Psoas muscle (tissue), 8 donors: ENCODE results near the gene NFASC. TPM values are rescaled to one million over a fixed set of nuclear protein-coding genes. Genes with fewer than 3 reads are reported as not detected.

Experiments used
- ATAC-seq, 4 donors: fragments of 200-7000 bp; cut with Tn5 transposase; one replicate each; pipeline ENCODE4 v1.9.1; 2020; ENCODE audit warnings: moderate library complexity in 3 of 4, mild to moderate bottlenecking in 2 of 4
- DNase-seq, 2 donors: peaks; one replicate each; pipeline ENCODE4 v3.0.0-alpha.2; 2020
- H3K27ac ChIP-seq: fragments of 200-600 bp; one replicate; pipeline ENCODE4 v1.8.0; 2022
- H3K27me3 ChIP-seq, 3 donors: fragments of 200-600 bp in 1 of 3; one replicate each; pipeline versions ENCODE4 v1.6.1 to v1.8.0; 2013 to 2022; ENCODE audit warnings: low read length in 2 of 3, mild to moderate bottlenecking in 2 of 3, moderate library complexity in 1 of 3; ENCODE audit not compliant: insufficient read depth in 3 of 3
- H3K36me3 ChIP-seq, 2 donors: fragments of 200-600 bp in 1 of 2; one replicate each; pipeline versions ENCODE4 v1.6.1 to v1.8.0; 2013 to 2022; ENCODE audit warnings: low read depth in 1 of 2, mild to moderate bottlenecking in 1 of 2, moderate library complexity in 1 of 2; ENCODE audit not compliant: insufficient read depth in 1 of 2
- H3K4me1 ChIP-seq: fragments of 200-600 bp; one replicate; pipeline ENCODE4 v1.8.0; 2022
- H3K4me3 ChIP-seq: fragments of 200-600 bp; one replicate; pipeline ENCODE4 v1.8.0; 2022; ENCODE audit warnings: mild to moderate bottlenecking
- H3K9me3 ChIP-seq: fragments of 200-600 bp; one replicate; pipeline ENCODE4 v1.8.0; 2022
- WGBS, 3 donors: extraction: QIAGEN DNeasy Blood & Tissue Kit; methylation state at CpG; one replicate each; pipeline versions ENCODE4 v1.1.6 to v1.1.7; 2013; 5-methylcytosine and 5-hydroxymethylcytosine counted together
- intact Hi-C, 2 donors: fragments of 100-400 bp; cut with DNase I; formaldehyde crosslinking; loops; one replicate each; pipeline versions ENCODE4 v1.11.0 to v1.14.2; 2022
- polyA plus RNA-seq, 3 donors: library from polyadenylated mRNA; stranded (reverse); fragments of 200-250 nt; gene quantifications; one replicate each; pipeline ENCODE4 v1.2.3, GENCODE V29; 2013
- total RNA-seq, 4 donors: library from RNA; stranded (reverse); fragmentation: NEBNext Ultra II Directional in 2 of 4; extraction: Animal tissue kit (Norgen Biotek cat#: 25700) in 2 of 4; gene quantifications; one replicate each; pipeline versions ENCODE4 v1.2.1 to v1.2.4, GENCODE V29; 2021 to 2023
- TF ChIP-seq, protein P1 (sequence below): fragments of 200-600 bp; IDR thresholded peaks from one replicate; pipeline ENCODE4 v1.8.0; 2022; ENCODE audit warnings: antibody characterized with exemption
- donor health status: healthy with polysubstance abuse.
- donor health status: DM: no; HTN: no; CAD: no; lungs with moderate emphysema.
- donor health status: Bipolar disorder and iron deficiency.
- donor health status: healthy.
- donor health status: DM: yes; HTN: yes; CAD: no.
- donor health status: DM: no; HTN: no; CAD: no.
- donor health status: DM: no; HTN: no; CAD: no.
- donor health status: DM: yes; HTN: yes; CAD: no.

Gene NFASC
- total and polyA plus RNA-seq, 7 donors, result 0.46 to 7.5 (median 0.90) TPM

- intact Hi-C loops, result no loop called here
- no peak for ATAC-seq
- TF ChIP-seq, protein P1, sequence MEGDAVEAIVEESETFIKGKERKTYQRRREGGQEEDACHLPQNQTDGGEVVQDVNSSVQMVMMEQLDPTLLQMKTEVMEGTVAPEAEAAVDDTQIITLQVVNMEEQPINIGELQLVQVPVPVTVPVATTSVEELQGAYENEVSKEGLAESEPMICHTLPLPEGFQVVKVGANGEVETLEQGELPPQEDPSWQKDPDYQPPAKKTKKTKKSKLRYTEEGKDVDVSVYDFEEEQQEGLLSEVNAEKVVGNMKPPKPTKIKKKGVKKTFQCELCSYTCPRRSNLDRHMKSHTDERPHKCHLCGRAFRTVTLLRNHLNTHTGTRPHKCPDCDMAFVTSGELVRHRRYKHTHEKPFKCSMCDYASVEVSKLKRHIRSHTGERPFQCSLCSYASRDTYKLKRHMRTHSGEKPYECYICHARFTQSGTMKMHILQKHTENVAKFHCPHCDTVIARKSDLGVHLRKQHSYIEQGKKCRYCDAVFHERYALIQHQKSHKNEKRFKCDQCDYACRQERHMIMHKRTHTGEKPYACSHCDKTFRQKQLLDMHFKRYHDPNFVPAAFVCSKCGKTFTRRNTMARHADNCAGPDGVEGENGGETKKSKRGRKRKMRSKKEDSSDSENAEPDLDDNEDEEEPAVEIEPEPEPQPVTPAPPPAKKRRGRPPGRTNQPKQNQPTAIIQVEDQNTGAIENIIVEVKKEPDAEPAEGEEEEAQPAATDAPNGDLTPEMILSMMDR, result no peak
- WGBS, 3 donors, result 53 to 58% (median 53%) methylated on average over 6 of the region's 6 CpGs
- no peaks in the 10 kb centered on the region for H3K36me3 ChIP-seq
- no peak overlapping the region for H3K27ac ChIP-seq
- no peaks in the 10 kb centered on the region for H3K9me3 ChIP-seq
- H3K27me3 ChIP-seq, result peaks cover 0 to 6% (median 2%) of the 10 kb centered on the region in 3 donors
- no peak for DNase-seq
- H3K4me1 ChIP-seq, result no peaks in the 10 kb centered on the region
- H3K4me3 ChIP-seq, result no peak overlapping the region
These were observed 96.8 kb downstream of the NFASC start for GRCh38 chr1:204967451-204967850.

GRCh38 chr1:204968135-204968534 is 97.5 kb downstream of the NFASC start:
- Histone ChIP-seq H3K4me3 (no peak overlapping the region), H3K36me3 (no peaks in the 10 kb centered on the region), H3K27ac (no peak overlapping the region), H3K27me3 (peaks cover 0 to 6% (median 2%) of the 10 kb centered on the region in 3 donors), H3K9me3 (no peaks in the 10 kb centered on the region), H3K4me1 (no peaks in the 10 kb centered on the region)
- intact Hi-C loops, result no loop called here
- DNase-seq (no peak), ATAC-seq (no peak)
- TF ChIP-seq, protein P1, result no peak
- 82 to 90% (median 87%) methylated on average over 10 of the region's 10 CpGs for WGBS, 3 donors

DNA sequence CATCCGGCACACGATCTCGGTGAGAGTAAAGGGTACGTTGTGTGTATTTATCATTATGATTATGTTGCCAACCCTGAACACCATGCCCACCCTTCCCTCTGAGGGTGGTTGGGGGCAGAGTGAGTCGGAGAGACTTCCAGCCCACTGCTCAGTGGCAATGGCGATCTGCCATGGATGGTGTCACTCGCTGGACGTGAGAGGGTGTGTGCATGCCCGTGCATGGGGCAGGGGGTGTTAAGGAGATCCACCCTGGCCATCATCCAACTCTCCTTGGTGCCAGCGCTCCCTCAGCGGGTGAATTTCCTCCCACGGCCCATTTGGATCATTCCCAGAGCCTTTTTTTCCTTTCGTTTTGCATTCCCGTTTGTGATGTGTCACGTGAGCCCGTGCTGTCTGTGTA is 98.3 kb downstream of the NFASC start:
- WGBS, 3 donors, result 44 to 56% (median 49%) methylated on average over 16 of the region's 16 CpGs

DNA sequence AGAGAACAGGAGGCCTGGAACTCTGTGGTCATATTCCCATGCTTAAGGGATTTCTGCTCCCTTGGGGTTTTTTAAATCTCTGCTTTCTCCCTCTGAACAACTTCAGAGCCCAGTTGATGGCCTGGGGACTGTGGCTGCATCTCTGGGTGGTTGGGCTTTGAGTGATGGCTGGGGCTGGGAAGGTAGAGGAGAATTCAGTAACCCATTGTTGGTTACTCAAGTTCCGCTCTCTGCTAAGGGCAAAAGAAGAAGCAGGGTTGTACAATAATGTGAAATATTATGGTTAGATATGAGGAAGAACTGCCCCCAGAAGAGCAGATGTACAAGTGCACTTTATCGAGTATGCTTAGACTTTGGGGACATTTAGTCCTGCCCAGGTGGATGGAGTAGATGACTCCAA is 100.3 kb downstream of the NFASC start:
- Histone ChIP-seq H3K27me3 (peaks cover 0 to 14% (median 2%) of the 10 kb centered on the region in 3 donors), H3K9me3 (no peaks in the 10 kb centered on the region), H3K27ac (no peak overlapping the region), H3K36me3 (no peaks in the 10 kb centered on the region), H3K4me3 (no peak overlapping the region), H3K4me1 (no peaks in the 10 kb centered on the region)
- ATAC-seq, result no peak
- intact Hi-C loops, result loop anchor here in 1 of 2 donors (10.0 kb wide), 1 partner anchor 284 kb away; no protein-coding TSS in a partner anchor
- WGBS, 3 donors, result 90 to 98% (median 96%) methylated on average over 2 of the region's 2 CpGs
- no peak for DNase-seq
- TF ChIP-seq, protein P1, result no peak

More for the DNA sequence above, 98.3 kb downstream of the NFASC start:
- intact Hi-C loops, result no loop called here
- no peak overlapping the region for H3K4me3 ChIP-seq
- DNase-seq, result no peak
- H3K27me3 ChIP-seq, result peaks cover 0 to 6% (median 2%) of the 10 kb centered on the region in 3 donors
- TF ChIP-seq, protein P1, result no peak
- no peaks in the 10 kb centered on the region for H3K4me1 ChIP-seq
- H3K27ac ChIP-seq, result no peak overlapping the region
- H3K36me3 ChIP-seq, result no peaks in the 10 kb centered on the region
- no peaks in the 10 kb centered on the region for H3K9me3 ChIP-seq
- no peak for ATAC-seq
